ENCODE data around the gene CD86.
A peak's percentile ranks its signal among the peaks of the same experiment; 100 is the strongest.

GRCh38 chr3:122066331-122067213 is 11.4 kb downstream of the CD86 start:
- TF ChIP-seq CTCF (IDR thresholded peaks at IDR 0.05): no peak
- TF ChIP-seq POLR2A (IDR thresholded peaks at IDR 0.05): peak; percentile 19

Data from right lobe of liver (tissue), 4 donors.